Activated T-cell treated with anti-CD3 and anti-CD28 coated beads, Interleukin-2, amount 50 U/mL, for 4 hours (primary cell): ENCODE measurements around the gene QTRT2. TPM values are rescaled to one million over a fixed set of nuclear protein-coding genes. Genes with fewer than 3 reads are reported as not detected.

Experiments
- ATAC-seq, 2 donors: fragments of 200-7000 bp; cut with Tn5 transposase; one replicate each; pipeline ENCODE4 v1.10.0; 2021
- DNase-seq: peaks from one replicate; pipeline ENCODE4 v3.0.0-alpha.2; 2020
- H3K27me3 Mint-ChIP-seq: one replicate; pipeline ENCODE4 v1.8.0; 2021; ENCODE audit warnings: low read depth, mixed read lengths
- H3K36me3 Mint-ChIP-seq: one replicate; pipeline ENCODE4 v1.8.0; 2022; ENCODE audit warnings: mixed read lengths; ENCODE audit not compliant: insufficient read depth
- H3K4me1 Mint-ChIP-seq: one replicate; pipeline ENCODE4 v1.8.0; 2021; ENCODE audit warnings: low read depth, mixed read lengths
- H3K4me3 Mint-ChIP-seq: one replicate; pipeline ENCODE4 v1.8.0; 2021; ENCODE audit warnings: mild to moderate bottlenecking, moderate library complexity, mixed read lengths
- H3K9me3 Mint-ChIP-seq: one replicate; pipeline ENCODE4 v1.8.0; 2021; ENCODE audit warnings: mixed read lengths
- total RNA-seq, 3 donors: library from RNA; stranded (reverse); gene quantifications; one replicate each; pipeline ENCODE4 v1.2.1, GENCODE V29; 2021

Gene QTRT2
- total RNA-seq, 3 donors from 2014 or later: 49.8 to 56.4 (median 54.0) TPM

DNA sequence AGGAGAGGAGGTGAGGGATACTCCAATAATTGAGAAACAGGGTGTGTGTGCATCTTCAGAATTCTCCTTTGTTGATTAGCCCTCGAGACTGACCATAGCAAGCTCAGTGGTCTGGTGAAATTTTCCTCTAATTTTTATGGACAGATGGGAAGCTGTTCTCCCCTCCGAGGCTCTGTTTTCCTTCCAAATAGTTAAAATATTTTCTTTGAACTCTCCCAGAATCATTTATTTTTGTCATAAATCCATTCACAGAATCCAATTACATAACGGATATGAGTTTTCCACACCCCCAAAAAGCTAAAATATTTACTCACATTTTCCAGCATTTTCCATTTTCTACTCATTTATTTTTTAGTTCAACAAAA, 36.5 kb downstream of the QTRT2 start:
- Mint-ChIP-seq H3K4me1 (no peaks in the 10 kb centered on the region), H3K36me3 (no peaks in the 10 kb centered on the region), H3K9me3 (no peaks in the 10 kb centered on the region), H3K27me3 (no peaks in the 10 kb centered on the region), H3K4me3 (no peak overlapping the region)
- ATAC-seq (no peak), DNase-seq (no peak)

- no peak for DNase-seq
- Mint-ChIP-seq H3K27me3 (no peaks in the 10 kb centered on the region), H3K4me1 (no peaks in the 10 kb centered on the region), H3K9me3 (no peaks in the 10 kb centered on the region), H3K36me3 (no peaks in the 10 kb centered on the region), H3K4me3 (no peak overlapping the region)
- no peak for ATAC-seq
These were observed 37.1 kb downstream of the QTRT2 start for GRCh38 chr3:114093596-114093995.

DNA sequence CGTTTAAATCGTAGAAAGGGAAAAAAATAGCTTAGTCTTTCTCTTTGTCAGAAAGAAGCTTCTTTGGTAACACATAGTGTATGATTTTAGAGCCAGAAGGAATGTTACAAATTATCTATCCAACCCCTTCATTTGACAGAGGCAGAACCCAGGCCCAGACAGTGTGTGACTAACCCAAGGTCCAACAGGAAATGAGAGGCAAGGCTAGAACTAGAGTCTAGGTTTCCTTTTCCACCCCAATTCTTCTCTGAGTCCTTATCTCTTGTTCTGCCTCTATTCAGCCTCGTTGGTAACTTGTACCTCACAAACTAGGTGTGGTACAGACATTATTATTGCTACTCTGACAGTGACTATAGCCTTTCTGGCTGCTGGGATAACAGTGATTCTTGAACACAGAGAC, 39.3 kb downstream of the QTRT2 start:
- Mint-ChIP-seq H3K9me3 (no peaks in the 10 kb centered on the region), H3K4me1 (no peaks in the 10 kb centered on the region), H3K36me3 (no peaks in the 10 kb centered on the region), H3K27me3 (no peaks in the 10 kb centered on the region), H3K4me3 (no peak overlapping the region)
- DNase-seq (no peak), ATAC-seq (no peak)

GRCh38 chr3:114101101-114101500, 44.6 kb downstream of the QTRT2 start:
- Mint-ChIP-seq H3K27me3 (no peaks in the 10 kb centered on the region), H3K9me3 (no peaks in the 10 kb centered on the region), H3K36me3 (no peaks in the 10 kb centered on the region), H3K4me1 (no peaks in the 10 kb centered on the region), H3K4me3 (no peak overlapping the region)
- DNase-seq (no peak), ATAC-seq (no peak)

- no peaks in the 10 kb centered on the region for H3K36me3 Mint-ChIP-seq
- ATAC-seq (no peak), DNase-seq (no peak)
- no peaks in the 10 kb centered on the region for H3K27me3 Mint-ChIP-seq
- H3K4me1 Mint-ChIP-seq: no peaks in the 10 kb centered on the region
- H3K4me3 Mint-ChIP-seq: no peak overlapping the region
- no peaks in the 10 kb centered on the region for H3K9me3 Mint-ChIP-seq
These were observed 46.6 kb downstream of the QTRT2 start for GRCh38 chr3:114103181-114103580.

- no peaks in the 10 kb centered on the region for H3K36me3 Mint-ChIP-seq
- no peaks in the 10 kb centered on the region for H3K9me3 Mint-ChIP-seq
- no peak for DNase-seq
- no peak overlapping the region for H3K4me3 Mint-ChIP-seq
- no peak for ATAC-seq
- H3K4me1 Mint-ChIP-seq: no peaks in the 10 kb centered on the region
- H3K27me3 Mint-ChIP-seq: no peaks in the 10 kb centered on the region
These were observed 47.3 kb downstream of the QTRT2 start for GRCh38 chr3:114103858-114104257.

DNA sequence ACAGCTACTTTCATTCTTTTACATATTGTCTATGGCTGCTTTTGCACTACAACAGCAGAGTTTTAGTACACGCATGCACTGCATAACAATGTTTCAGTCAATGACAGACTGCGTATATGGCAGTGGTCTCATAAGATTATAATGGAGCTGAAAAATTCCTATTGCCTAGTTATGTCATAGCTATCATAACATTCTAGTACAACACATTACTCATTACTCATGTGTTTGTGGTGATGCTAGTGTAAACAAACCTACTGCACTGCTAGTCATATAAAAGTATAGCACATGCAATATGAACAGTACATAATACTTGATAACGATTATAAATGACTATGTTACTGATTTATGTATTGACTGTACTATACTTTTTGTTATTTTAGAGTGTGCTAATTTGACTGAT, 47.9 kb downstream of the QTRT2 start:
- Mint-ChIP-seq H3K9me3 (no peaks in the 10 kb centered on the region), H3K27me3 (peaks cover 1% of the 10 kb centered on the region)

GRCh38 chr3:114108137-114108536, 51.6 kb downstream of the QTRT2 start:
- H3K4me3 Mint-ChIP-seq: no peak overlapping the region
- H3K27me3 Mint-ChIP-seq: peaks cover 18% of the 10 kb centered on the region
- no peak for DNase-seq
- H3K4me1 Mint-ChIP-seq: no peaks in the 10 kb centered on the region
- ATAC-seq: no peak
- no peaks in the 10 kb centered on the region for H3K36me3 Mint-ChIP-seq
- H3K9me3 Mint-ChIP-seq: no peaks in the 10 kb centered on the region

More for the DNA sequence above, 47.9 kb downstream of the QTRT2 start:
- Mint-ChIP-seq H3K4me3 (no peak overlapping the region), H3K4me1 (no peaks in the 10 kb centered on the region), H3K36me3 (no peaks in the 10 kb centered on the region)
- ATAC-seq (no peak), DNase-seq (no peak)

- Mint-ChIP-seq H3K4me3 (no peak overlapping the region), H3K27me3 (peaks cover 18% of the 10 kb centered on the region), H3K4me1 (no peaks in the 10 kb centered on the region), H3K9me3 (no peaks in the 10 kb centered on the region), H3K36me3 (no peaks in the 10 kb centered on the region)
- ATAC-seq: no peak
- no peak for DNase-seq
These were observed 53.9 kb downstream of the QTRT2 start for GRCh38 chr3:114110439-114110838.

DNA sequence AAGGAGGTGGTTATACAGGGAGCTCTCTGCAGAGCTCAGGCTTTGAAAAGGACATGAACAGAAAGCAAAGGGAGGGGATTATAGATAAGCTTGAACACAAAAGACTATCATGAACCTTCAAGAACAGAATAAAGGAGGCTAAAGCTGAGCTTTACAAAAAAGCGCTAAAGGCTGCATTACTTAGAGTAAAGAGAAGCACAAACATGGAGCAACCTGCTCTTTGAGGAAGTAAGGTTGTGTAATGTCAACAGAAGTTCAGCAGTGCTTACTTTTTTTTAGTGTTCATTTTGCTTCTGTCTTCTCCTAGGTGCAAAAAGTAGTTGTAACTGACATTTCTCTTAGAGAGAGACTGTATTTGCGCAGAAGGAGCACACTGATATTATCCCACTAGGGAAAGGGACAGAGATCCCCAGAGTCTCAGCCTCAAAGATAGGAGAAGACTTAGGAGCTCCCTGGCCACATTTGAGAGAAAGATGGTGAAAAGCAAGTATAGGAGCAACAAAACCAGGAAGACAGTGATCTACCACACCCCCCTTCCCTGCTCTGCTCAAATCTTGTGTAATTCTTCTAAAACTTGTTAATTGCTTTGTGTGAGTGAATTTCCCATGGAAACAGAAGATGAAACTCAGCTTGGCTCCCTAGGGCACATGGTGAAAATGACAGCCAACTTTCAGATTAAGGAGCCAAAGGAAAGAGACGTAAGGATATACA, 54.7 kb downstream of the QTRT2 start:
- no peak for ATAC-seq
- no peaks in the 10 kb centered on the region for H3K36me3 Mint-ChIP-seq
- H3K27me3 Mint-ChIP-seq: peaks cover 18% of the 10 kb centered on the region

DNA sequence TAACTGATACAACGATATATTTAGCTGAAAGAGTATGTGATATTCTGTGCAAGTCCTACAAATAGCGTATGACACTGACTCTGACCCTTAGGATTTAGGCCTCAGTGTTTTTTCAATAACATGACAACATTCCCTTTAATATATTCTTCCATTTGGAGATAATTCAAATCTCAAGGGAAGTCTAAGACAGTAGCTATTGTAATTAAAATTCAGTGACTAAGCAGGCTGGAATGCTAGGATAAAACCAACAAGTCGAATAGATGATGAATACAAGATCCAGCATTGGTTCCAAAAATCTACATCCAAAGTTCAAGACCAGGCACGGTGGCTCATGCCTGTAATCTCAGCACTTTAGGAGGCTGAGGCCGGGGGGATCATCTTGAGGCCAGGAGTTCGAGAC, 56.2 kb downstream of the QTRT2 start:
- no peak overlapping the region for H3K4me3 Mint-ChIP-seq
- H3K9me3 Mint-ChIP-seq: no peaks in the 10 kb centered on the region
- peaks cover 18% of the 10 kb centered on the region for H3K27me3 Mint-ChIP-seq
- ATAC-seq (no peak), DNase-seq (no peak)
- H3K4me1 Mint-ChIP-seq: no peaks in the 10 kb centered on the region
- H3K36me3 Mint-ChIP-seq: no peaks in the 10 kb centered on the region

More for the DNA sequence above, 54.7 kb downstream of the QTRT2 start:
- DNase-seq: no peak
- no peak overlapping the region for H3K4me3 Mint-ChIP-seq
- no peaks in the 10 kb centered on the region for H3K9me3 Mint-ChIP-seq
- H3K4me1 Mint-ChIP-seq: no peaks in the 10 kb centered on the region

DNA sequence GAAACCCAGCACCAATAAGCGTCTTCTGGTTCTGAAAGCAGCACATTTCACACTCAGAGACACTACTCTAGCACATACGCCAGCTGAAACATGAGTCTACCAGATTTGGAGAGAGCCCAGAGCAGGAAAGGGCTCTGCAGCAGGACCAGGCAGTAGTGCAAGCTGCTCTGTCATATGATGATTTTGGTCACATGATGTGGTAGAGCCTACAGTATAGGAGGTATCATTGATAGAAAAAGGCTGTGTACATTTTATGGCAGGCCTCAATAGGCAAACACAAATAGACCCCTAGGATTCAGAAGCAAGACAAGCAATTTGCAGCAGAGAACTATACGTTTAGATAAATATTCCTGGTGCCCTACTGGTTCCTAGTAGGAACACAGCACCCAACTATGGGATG, 58.2 kb downstream of the QTRT2 start:
- ATAC-seq: no peak

DNA sequence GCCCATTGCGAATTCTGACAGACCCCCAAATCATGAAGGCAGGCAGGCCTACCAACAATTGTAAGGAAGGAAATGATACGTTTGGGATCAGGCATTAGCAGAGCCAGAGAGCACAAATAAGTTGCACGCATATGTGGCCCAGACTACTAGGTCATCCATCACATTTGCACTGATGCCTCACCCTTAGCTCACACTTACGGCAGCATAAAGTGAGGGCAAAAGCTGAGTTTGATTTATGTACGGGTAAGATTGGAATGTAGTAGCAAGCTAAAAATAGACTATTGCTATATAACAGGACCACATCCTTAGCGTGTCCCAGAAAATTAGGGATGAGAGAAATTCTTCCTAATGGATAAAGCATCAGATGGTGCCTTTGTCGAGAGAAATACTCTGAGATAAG, 58.6 kb downstream of the QTRT2 start:
- Mint-ChIP-seq H3K4me1 (no peaks in the 10 kb centered on the region), H3K9me3 (no peaks in the 10 kb centered on the region), H3K27me3 (peaks cover 15% of the 10 kb centered on the region), H3K36me3 (no peaks in the 10 kb centered on the region), H3K4me3 (no peak overlapping the region)
- DNase-seq (no peak), ATAC-seq (no peak)

More for the DNA sequence above, 58.2 kb downstream of the QTRT2 start:
- DNase-seq: no peak
- Mint-ChIP-seq H3K4me1 (no peaks in the 10 kb centered on the region), H3K36me3 (no peaks in the 10 kb centered on the region), H3K4me3 (no peak overlapping the region), H3K9me3 (no peaks in the 10 kb centered on the region), H3K27me3 (peaks cover 15% of the 10 kb centered on the region)

- H3K4me3 Mint-ChIP-seq: no peak overlapping the region
- H3K36me3 Mint-ChIP-seq: no peaks in the 10 kb centered on the region
- H3K27me3 Mint-ChIP-seq: peaks cover 9% of the 10 kb centered on the region
- H3K4me1 Mint-ChIP-seq: no peaks in the 10 kb centered on the region
- no peaks in the 10 kb centered on the region for H3K9me3 Mint-ChIP-seq
- ATAC-seq: no peak
- no peak for DNase-seq
These were observed 63.2 kb downstream of the QTRT2 start for GRCh38 chr3:114119776-114120175.

GRCh38 chr3:114120211-114120610, 63.7 kb downstream of the QTRT2 start:
- DNase-seq (no peak), ATAC-seq (no peak)
- Mint-ChIP-seq H3K4me1 (no peaks in the 10 kb centered on the region), H3K36me3 (no peaks in the 10 kb centered on the region), H3K9me3 (no peaks in the 10 kb centered on the region), H3K4me3 (no peak overlapping the region), H3K27me3 (peaks cover 9% of the 10 kb centered on the region)
